Adrenal gland (tissue), 5 donors: ENCODE measurements around the gene ASTN2.

ENCODE experiments used
- CTCF ChIP-seq, 6 experiments: fragments of 450-650 bp in 4 of 6; fragments of 200-600 bp in 2 of 6; sonication (generic) in 1 of 6; IDR thresholded peaks; 1 replicate in 5 of 6; 2 replicates in 1 of 6; pipeline versions ENCODE4 v1.5.1 to v1.8.0; 2016 to 2021; ENCODE audit warnings: antibody characterized with exemption in 6 of 6, mild to moderate bottlenecking in 2 of 6, moderate library complexity in 1 of 6
- POLR2A ChIP-seq, 2 donors: fragments of 450-650 bp; IDR thresholded peaks; one replicate each; pipeline ENCODE4 v1.6.1; 2017; ENCODE audit warnings: antibody characterized with exemption in 2 of 2, mild to moderate bottlenecking in 2 of 2, moderate library complexity in 1 of 2
- donor health status: DM: no; HTN: no; CAD: no.

GRCh38 chr9:116658265-116658664 lies 756.6 kb downstream of the ASTN2 start:
- TF ChIP-seq CTCF (IDR thresholded peaks at IDR 0.05) = no peak
- no peak for TF ChIP-seq POLR2A (IDR thresholded peaks at IDR 0.05)
